SIG-M5 treated with dmso at 0.1 percent for 504 hours (cell line): ENCODE data around the gene KCNQ1.

Source experiments
- DNase-seq: peaks from one replicate; lab custom pipeline; 2025; ENCODE audit not compliant: unreplicated experiment; lab: John Stamatoyannopoulos, UW

The KCNQ1 gene

DNA sequence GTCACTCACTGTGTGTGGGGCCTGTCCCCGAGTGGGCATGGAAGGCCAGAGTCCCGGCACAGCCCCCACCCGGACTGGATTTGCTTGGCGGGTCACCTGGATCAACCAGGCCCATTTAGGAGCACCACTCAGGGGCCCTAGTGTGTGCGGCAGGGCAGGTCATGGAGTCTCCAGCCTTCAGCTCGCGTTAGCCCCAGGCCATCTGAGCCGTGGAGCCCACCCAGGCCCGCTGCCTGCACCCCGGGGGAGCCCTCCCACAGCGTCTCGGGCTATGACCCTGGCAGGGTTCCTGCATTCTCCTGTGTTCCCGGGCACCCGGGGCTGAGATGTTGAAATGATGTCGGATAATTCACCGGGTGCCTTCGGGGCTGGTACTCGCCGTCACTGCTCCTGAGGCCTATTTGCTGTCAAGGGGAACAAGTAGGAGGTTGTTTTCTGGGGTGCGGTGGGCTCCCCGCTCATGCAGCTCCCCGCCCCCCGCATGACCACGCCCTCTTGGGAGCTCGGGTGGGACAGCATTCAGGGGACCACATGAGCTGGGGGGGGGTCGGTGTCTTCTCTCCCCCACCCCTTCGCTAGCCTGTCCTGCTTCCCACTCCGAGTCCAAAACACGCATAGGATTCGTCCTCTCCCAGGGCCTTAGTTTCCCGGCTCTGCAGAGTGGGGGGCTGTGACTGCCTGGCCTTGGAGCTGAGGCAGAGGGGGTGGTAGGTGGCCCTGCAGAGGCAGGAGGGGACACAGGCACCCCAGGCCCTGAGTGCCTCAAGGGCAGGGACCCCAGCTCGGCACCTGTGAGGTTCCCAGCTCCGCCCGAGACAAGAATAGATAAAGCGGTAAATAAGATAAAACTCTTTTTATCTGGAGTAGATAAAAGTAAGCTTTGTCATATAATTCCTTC lies 77.2 kb downstream of the KCNQ1 start:
- DNase-seq, result no peak

DNA sequence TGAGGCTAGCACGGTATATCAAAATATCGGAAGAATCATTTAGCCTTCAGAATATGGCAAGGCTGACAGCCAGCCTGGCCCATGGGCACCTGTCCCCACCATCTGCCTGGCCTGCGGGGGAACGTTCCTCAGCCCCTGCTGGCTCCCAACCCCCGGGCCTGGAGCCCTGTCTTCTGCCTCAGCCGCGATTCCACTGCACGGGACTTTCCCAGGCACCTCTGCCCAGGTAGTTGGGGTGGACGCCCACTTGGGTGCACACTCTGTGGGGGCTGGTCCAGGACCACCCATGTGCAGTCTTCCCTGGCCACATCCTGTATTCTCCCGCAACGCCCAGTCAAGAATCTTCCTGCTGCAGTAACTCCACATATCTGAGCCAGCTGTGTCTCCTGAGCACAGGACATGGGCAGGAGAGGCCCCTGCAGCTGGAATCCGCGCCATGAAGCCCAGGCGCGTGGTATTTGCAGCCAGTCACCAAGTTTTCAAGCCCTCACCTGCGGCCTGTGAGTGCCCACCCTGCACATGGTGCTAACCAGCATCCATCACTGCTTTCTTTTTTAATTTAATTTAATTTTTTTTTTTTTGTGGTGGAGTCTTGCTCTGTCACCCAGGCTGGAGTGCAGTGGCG lies 77.9 kb downstream of the KCNQ1 start:
- DNase-seq, result no peak

DNA sequence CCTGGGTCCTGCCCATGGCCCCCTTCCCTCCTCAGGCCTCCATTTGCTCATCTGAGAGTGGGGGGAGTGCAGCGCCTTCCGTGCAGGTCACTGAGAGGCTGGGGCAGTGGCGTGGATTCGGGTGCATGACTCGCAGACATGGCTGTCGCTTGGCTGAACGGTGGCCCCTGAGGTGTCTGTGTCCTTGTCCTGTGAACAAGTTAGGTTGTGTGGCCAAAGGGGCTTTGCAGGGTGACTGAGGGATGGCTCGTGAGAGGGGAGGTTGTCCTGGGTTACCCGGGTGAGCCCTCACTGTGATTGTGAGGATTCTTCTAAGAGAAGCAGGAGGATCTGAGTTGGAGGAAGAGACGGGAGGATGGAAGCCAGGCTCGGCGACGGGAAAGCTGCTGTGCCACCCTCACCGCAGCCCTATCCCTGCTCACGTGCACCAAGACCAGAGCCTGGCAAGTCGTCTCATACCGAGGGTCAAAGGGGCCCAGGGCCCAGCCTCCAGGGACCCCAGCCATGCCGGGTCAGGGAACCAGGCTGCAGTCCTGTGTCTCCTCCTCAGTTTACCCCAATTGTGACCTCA lies 79.1 kb downstream of the KCNQ1 start:
- DNase-seq, result no peak

DNA sequence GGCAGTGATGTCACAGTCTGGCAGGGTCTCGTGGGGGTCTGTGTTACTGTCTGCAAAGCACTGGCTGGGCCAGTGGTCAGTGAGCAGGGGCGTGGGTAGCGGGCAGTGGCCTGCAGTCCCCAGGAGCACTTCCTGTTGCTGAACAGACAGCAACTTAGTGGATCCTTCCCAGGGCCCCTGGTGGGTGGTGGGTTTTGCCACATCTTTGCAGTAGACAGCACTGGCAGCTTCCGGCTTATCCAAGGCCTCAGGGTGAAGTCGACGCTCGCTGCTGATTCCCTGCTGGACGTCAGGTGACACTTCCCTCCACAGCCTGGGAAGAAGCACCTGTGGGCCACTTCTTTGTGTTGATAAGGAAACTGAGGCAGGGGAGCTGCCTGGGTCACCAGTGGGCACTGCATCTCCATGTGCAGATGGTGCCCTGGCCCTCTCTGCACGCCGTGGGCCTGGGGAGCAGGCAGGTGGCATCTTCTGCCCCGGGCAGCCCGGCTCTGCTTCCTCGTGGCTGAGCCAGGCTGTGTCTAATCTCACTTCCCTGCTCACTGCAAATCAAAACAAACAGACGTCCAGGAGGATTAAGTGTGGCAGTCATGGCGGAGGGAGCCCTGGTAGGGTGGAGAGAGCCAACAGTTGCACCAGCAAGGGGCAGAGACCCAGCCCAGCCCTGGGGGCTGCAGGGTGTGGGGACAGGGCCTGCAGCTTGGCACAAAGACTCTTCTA lies 79.8 kb downstream of the KCNQ1 start:
- DNase-seq, result no peak

DNA sequence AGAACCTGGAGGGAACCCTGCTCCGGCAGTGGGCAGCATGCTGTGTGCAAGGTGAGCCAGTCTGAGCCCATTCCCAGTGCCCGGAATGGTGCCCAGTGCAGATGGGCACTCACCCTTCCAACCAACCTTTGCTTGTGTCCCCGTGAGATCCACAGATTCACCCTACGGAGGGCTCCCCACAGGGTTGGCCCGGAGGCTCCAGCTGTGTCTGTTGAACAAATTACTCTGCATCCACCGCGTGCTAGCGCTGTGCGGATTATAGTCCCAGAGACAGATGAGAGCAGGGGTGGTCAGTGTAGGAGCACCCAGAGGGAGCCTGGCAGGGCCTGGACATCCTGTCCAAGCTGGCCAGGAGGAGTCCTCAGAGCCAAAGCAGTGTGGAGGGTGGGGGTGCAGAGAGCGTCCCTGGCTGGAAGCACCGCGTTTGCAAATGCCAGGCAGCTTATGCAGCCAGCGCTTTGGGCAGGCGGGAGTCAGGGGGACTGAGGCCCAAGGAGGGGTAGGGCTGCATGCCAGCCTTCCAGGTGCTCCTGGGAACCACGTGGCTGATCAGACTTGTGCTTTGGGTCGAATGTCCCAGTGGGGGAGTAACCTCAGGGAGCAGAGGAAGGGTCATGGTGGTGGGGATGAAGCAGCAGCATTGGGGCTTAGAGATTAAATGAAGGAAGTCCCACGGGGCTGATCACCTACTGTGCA lies 80.5 kb downstream of the KCNQ1 start:
- no peak for DNase-seq

DNA sequence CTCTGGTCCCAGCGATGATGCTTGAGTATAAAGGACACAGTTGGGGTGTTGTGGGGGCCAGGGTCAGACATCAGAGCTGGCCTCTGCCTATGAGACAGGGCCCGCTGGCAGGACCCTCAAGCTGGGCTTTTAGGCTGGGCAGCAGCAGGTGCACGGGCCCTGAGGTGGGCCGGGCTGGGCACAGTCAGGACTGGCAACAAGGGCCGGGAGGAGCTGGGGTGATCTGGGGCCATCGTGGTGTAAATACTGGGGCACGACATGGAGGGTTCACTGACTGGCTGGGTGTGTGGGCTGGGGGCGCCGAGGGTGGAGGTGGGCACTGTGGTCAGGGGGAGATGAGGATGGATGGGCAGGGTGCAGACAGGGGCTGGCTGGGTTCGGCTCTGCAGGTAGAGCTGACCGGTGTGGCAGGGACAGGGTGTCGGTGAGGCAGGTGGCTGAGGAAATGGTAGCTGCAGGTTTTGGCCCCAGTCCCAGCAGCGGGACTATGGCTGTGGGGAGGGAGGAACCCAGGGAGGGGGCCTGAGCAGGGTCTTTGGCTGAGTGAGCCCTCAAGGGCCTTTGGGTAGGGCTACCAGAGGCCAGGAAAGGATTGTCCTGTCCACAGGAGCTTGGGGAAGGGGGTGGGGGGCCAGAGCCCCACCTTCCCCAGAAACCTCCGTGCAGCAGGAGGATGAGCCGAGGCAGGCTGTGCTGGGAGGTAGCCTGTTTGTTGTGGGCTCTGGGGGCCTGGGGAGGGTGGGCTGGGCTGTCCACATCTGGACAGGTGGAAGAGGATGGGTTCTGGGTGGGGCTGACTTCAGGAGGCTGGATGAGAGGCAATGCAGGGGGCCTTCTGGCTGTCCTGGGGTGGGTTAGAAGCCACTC lies 81.4 kb downstream of the KCNQ1 start:
- DNase-seq, result no peak

DNA sequence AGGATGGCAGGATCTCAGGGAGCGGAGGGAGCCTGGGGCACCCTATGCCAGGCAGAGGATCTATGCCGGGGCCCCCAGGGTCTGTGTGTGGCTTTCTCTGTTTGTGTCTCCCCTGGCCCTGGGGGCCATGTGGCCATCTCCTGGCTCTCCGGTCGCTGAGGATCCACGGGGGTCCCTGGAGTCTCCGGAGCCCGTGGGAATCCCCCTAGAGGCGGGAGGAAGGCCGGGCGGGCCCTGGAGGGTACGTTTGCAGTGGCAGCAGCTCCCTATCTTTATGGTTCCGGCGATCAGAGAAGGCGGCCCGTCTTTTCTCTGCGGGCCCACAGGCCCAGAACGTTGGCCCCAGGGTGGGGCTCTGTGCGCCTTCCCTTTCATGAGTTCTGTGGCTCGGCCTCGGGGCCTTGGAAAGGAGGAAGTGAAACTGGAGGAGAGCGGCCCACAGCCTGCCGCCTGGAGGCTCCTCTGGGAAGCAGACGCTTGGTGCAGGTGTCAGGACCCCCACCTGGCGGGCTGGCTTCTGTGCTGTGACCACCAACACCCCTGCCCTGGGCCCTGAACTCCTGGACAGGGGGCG lies 82.1 kb downstream of the KCNQ1 start:
- DNase-seq, result peak; percentile 70

DNA sequence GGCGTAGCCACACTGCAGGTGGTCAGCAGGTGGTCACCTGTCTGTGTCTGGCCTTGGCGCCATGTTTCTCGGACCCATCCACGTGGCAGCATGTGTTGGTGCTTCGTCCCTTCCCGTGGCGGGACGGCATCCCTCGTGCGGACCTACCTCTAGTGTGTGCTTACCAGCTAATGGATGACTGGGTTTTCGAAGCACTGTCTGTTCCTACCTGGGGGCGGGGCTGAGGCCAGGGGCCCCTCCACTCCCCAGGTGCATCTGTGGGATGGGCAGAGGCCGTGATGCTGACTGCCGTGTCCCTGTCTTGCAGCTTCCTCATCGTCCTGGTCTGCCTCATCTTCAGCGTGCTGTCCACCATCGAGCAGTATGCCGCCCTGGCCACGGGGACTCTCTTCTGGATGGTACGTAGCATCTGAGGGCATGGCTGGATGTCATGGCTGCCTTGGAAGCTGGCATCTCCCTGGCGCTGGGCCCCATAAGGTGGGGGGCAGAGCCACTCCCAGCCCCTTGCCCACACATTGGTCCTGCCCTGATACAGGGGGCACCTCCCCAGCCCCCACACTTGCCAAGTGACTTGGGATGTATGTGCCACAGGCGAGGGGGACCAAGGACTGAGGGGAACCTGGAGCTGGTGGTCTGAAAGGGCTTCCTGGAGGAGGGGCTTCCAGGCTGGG lies 82.9 kb downstream of the KCNQ1 start:
- DNase-seq, result no peak

DNA sequence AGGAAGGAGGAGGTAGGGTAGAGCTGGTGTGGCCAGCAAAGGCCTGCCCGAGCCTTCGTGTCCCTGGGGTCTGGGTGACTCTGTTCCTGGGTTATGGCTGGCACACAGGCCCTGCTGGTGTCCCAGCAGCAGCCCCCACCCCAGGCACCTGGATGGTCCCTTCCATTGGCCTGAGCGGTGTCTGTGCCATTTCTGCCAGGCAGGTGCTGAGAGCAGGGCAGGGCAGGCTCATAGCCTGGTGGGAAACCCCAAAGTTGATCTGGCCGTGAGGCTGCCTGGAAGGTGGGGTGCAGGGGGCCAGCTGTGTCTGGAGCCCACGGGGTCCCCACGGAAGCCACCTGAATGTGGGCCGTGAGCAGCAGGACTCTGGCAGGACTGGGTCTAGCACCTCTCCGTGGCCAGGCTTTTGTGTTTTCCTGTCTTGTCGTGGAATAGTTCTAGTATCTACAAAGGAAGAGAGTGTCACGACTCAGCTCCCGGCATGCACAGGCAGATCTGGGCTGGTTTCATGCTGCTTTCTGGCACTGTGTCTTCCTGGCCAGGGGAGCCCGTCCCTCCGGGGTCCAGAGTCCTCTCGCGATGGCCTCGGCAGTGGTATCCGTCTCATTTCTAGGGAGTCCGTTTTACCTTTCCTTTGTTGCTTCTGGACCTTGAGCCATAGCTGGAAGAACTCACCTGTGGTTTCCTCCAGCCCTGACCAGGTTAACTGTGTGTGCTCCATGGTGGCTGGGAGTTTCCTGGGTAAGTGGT lies 83.7 kb downstream of the KCNQ1 start:
- DNase-seq, result no peak

DNA sequence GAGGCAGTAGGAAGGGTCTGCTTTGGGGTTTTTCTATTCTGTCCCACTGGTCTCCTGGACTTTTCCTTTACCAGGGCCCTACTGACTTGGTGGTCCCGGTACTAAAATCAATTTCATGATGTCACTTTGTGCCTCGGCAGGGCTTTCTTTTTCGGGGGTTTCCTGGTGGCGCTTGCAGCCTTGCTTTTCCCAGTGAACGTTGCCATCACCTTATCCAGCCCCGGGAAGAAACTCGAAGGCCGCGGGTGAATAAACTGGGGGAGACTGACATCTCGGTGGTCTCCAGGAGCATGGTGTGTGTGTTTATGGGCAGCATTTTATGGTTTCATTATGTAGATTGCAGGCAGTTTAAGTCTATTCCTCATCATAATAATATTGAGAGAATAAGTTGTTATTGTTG lies 84.4 kb downstream of the KCNQ1 start:
- no peak for DNase-seq

DNA sequence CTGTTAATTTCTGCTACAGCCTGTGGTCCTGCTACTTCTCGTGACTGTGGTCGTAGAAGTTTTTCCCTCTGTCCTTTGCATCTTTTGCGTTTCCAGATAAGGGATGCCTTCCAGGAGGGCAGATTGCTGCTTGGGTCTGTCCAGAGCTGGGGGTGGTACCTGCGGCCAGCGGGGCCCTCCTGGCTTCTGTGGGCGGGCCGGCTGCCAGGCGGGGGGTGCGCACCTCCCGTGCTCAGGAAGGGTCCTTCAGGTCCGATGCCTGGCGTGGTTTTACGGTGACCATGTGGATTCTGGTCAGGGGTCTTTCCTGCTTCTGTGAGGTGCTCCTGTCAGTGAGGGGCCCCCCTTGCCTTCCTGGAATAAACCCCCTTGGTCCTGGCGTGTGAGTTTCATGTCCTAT lies 84.8 kb downstream of the KCNQ1 start:
- no peak for DNase-seq

DNA sequence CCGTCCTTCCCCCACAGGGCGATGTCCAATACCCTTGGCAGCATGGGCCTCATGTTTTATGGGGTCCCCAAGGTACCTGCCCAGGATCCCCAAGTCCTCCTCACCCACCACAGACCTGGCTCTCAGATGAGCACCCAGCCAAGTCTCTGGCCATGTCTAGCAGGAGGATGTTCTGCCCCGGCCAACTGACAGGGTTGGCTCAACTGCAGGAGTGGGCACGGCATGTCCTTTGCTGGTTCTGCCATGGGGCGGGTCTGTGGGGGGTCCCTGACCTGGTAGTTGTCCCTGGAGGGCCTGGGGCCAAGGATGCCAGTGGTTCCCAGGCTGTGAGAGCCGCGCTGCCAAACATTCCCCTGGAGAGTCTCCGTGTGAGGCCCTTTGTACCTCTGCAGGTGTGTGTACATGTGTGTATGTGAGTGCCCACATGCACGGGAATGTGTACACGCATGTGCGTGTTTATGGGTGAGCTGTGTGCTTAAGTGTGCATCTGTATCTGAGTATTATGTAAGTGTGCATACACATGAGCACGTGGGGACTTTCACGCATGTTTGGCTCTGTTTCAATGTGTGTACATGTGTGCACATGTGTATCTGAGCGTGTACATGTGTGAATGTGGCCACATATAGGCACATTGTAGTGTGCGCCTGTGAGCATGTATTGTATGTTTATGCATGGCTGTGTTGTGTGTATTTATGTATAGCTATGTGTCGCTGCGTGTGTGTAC lies 85.5 kb downstream of the KCNQ1 start:
- no peak for DNase-seq

DNA sequence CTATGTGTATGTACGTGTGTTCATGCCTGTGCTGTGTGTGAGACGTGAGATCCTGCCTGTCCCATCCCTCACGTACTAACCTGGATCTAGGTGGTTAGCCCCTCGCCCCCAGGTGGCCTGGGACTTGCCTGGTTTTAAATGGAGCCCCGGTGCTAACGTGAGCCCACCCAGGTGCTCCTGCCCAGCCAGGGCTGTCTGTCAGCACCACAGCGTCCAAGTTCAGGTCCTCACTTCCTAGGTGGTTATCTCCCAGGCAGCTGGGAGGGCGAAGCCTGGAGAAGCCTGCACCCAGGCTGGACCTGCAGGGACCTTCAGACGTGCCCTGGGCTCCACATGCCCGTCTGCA lies 86.0 kb downstream of the KCNQ1 start:
- no peak for DNase-seq

DNA sequence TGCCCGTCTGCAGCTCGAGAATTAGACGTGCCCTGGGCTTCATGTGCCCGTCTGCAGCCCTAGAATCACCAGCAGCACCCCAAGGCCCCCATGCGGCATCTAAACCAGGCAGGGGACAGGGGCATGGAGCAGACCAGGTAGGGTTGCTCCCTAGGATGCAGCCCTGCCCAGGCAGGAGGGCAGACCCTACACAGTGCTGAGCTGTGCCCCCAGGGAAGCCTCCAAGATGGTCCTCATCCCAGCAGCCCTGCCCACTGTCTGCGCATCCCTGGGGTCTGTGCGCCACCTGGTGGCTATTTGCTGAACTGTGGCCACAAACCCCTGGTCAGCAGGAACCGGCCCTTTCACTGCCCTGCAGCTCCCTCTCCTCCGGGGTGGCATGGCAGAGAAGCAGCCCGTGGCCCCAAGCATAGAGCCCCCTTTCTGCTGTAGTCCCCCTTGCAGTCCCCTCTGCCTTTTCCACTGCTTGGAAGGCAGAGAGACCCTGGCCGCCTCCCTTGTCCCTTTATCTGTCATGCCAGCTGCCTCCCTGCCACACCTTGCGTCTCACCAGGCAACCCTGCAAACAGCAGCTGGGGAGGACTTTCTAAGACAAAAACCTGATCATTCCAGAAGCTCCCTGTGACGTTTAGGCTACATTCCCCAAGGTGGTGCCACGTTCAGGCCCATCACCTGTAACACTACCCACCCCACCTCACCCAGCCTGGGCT lies 86.6 kb downstream of the KCNQ1 start:
- peak; percentile 10 for DNase-seq

DNA sequence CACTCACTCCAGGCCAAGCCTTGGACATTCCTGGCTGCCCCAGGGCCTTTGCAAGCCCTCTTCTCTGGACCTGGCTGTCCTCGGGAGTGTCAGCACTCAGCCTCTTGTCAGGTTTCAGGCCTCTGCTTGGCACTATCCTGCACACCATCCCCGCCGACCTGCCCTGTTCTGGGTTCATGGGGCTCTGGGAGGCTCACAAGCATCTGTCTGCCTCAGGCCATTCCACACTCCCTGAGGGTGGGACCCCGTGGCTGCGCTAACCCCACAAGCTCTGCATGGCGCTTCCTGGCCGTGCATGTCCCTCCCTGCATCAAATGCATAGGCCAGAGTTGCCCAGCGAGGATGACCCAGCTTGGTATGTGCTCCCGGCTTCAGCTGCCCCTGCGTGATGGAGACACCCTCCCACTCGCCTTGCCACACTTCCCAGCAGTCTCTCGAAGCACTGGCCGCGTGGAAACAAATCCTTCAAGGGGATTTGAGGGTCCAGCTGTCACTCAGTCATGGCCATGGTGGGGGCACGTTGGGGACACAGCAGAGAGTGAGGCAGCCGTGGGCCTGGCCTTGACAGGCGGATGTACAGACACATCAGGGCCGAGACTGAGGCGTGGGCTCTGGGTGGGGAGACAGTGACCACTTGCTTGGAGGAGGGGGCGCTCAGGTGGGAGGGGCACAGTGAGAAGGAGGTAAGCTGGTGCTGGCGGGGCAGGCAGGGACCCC lies 87.3 kb downstream of the KCNQ1 start:
- DNase-seq, result no peak

DNA sequence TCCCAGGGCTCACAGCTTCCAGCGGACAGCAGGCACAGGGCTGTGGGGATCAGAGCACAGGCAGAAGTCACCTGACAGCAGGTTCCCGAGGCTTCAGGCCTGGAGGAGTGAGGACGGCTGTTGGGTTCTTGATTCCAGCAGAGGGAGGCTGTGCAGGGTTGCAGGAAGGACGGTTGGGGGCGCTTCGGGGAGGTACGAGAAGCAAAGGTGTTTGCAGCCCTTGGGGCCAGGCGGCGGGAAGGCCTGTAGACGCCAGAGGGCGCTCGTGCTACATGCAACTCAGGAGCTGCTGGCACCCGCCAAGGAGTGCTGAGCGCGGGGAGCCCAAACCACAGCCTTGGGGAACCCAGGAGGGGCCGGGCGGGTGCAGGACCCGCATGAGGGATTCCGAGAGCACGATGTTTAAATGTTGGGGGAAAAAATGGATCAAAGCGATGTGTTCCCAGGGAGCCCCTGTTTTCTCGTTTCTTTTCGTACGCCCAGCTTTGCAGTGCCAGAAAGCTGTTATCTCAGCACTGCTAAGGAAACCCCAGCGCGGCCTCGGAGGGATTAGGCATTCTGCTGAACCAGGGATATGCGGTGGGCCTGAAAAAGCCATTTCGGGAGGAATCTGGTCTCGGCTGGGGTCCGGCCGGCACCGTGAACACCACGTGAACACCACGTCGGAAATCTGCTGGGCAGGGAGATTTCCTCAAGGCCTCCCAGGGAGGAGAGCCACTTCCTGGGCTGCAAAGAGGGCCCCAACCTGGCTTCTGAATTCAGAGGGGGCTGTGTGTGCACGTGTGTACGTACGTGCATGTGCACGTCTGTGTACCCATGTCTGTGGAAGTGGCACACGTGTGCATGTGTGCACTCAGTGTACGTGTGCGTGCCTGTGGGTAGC lies 88.1 kb downstream of the KCNQ1 start:
- DNase-seq, result peak; percentile 70
